HepG2 (cell line): ENCODE results near the gene IQSEC1. TPM values are rescaled to one million over a fixed set of nuclear protein-coding genes. Genes with fewer than 3 reads are reported as not detected.

ENCODE experiments used
- ATAC-seq: fragments of 200-7000 bp; cut with Tn5 transposase; 3 replicates; pipeline ENCODE4 v1.9.1; 2020; ENCODE audit warnings: mild to moderate bottlenecking, moderate library complexity
- BruUV-seq: library from RNA; stranded (reverse); fragments of 400-500 nt; replicated peaks from 2 replicates; lab custom pipeline; 2021; lab: Mats Ljungman, UMichigan
- CTCF ChIA-PET: fragments of 300-600 bp; formaldehyde crosslinking; extraction: SDS; loops from one replicate; lab custom pipeline; 2021; ENCODE audit warnings: low total read pairs, inconsistent platforms, low intra/inter-chr PET ratio; lab: Yijun Ruan, JAX
- POLR2A ChIA-PET: fragments of 350-600 bp; sonication (Branson Sonifier 250); formaldehyde crosslinking; loops from one replicate; lab custom pipeline; 2020; ENCODE audit warnings: antibody characterized with exemption, inconsistent platforms; lab: Yijun Ruan, JAX
- DNase-seq: peaks from one replicate; pipeline ENCODE4 v3.0.0-alpha.2; 2015; ENCODE audit warnings: low spot score
- FAIRE-seq: peaks from 3 replicates; lab custom pipeline; 2011; peaks lifted over from hg19 to GRCh38; lab: Jason Lieb, UNC
- H2AFZ ChIP-seq: one replicate; pipeline ENCODE4 v1.6.1; 2011; ENCODE audit warnings: low read length, inconsistent platforms
- H3K27ac ChIP-seq: fragments of 300-600 bp; 3 replicates; pipeline ENCODE4 v1.8.0; 2011; ENCODE audit warnings: mixed run types, mild to moderate bottlenecking, mixed read lengths, low read length, inconsistent platforms; ENCODE audit not compliant: insufficient read depth; ENCODE audit errors: extremely low read length
- H3K27me3 ChIP-seq, 2 experiments: fragments of 200-600 bp in 1 of 2; 2 replicates in 1 of 2; 3 replicates in 1 of 2; pipeline versions ENCODE4 v1.6.0 to v1.8.0; 2011; ENCODE audit warnings: low read length in 2 of 2, mild to moderate bottlenecking in 2 of 2, moderate library complexity in 2 of 2, inconsistent platforms in 1 of 2; ENCODE audit not compliant: insufficient read depth in 2 of 2, control insufficient read depth in 1 of 2
- H3K36me3 ChIP-seq, 2 experiments: fragments of 200-600 bp in 1 of 2; replicated peaks in 1 of 2; 2 replicates in 1 of 2; 3 replicates in 1 of 2; pipeline versions ENCODE4 v1.5.1 to v1.8.0; 2011; ENCODE audit warnings: low read length in 2 of 2, inconsistent platforms in 1 of 2; ENCODE audit not compliant: insufficient read depth in 2 of 2, control insufficient read depth in 1 of 2
- H3K4me1 ChIP-seq: 2 replicates; pipeline ENCODE4 v1.5.1; 2012; ENCODE audit warnings: low read length, inconsistent platforms; ENCODE audit not compliant: insufficient read depth
- H3K4me2 ChIP-seq: 2 replicates; pipeline ENCODE4 v1.6.0; 2011; ENCODE audit warnings: low read depth, low read length, inconsistent platforms
- H3K4me3 ChIP-seq, 3 experiments: fragments of 200-600 bp in 1 of 3; sonication (generic), shearing (Covaris generic) in 1 of 3; replicated peaks in 1 of 3; 2 replicates each; pipeline ENCODE4 v1.5.1; 2011 to 2016; ENCODE audit warnings: low read length in 3 of 3, inconsistent platforms in 2 of 3, low read depth in 2 of 3, mild to moderate bottlenecking in 2 of 3, control low read depth in 1 of 3, mixed read lengths in 1 of 3; ENCODE audit not compliant: insufficient read depth in 1 of 3
- H3K79me2 ChIP-seq: one replicate; pipeline ENCODE4 v1.6.1; 2011; ENCODE audit warnings: low read length, inconsistent platforms; ENCODE audit not compliant: insufficient read depth
- H3K9ac ChIP-seq: 2 replicates; pipeline ENCODE4 v1.6.0; 2011; ENCODE audit warnings: mild to moderate bottlenecking, low read depth, low read length, inconsistent platforms; ENCODE audit not compliant: insufficient read depth
- H3K9me3 ChIP-seq: 2 replicates; pipeline ENCODE4 v1.5.1; 2012; ENCODE audit warnings: mild to moderate bottlenecking, low read length
- H4K20me1 ChIP-seq: 2 replicates; pipeline ENCODE4 v1.6.0; 2011; ENCODE audit warnings: inconsistent platforms, mild to moderate bottlenecking, low read length, moderate library complexity; ENCODE audit not compliant: insufficient read depth
- AGO1 ChIP-seq: fragments of 200-400 bp; formaldehyde crosslinking; IDR thresholded peaks from 2 replicates; pipeline ENCODE4 v1.6.1; 2017; ENCODE audit warnings: mild to moderate bottlenecking, low read depth, low read length, moderate library complexity; ENCODE audit not compliant: poor library complexity, severe bottlenecking
- CREB3 ChIP-seq: sonication (generic); formaldehyde crosslinking; IDR thresholded peaks from 2 replicates; pipeline ENCODE4 v1.5.0; 2020; ENCODE audit warnings: missing genetic modification reagents
- HNF4A ChIP-seq: sonication (generic); formaldehyde crosslinking; IDR thresholded peaks from 2 replicates; pipeline ENCODE4 v1.4.0; 2020; ENCODE audit warnings: missing genetic modification reagents
- HNF4G ChIP-seq, 2 experiments: sonication (generic) in 1 of 2; formaldehyde crosslinking in 1 of 2; IDR thresholded peaks; 2 replicates each; pipeline versions ENCODE4 v1.4.0 to v1.6.1; 2011 to 2020; ENCODE audit warnings: borderline replicate concordance in 2 of 2, low read depth in 2 of 2, mild to moderate bottlenecking in 2 of 2, low read length in 1 of 2, missing genetic modification reagents in 1 of 2, moderate library complexity in 1 of 2
- PAXIP1 ChIP-seq: sonication (generic); formaldehyde crosslinking; conservative IDR thresholded peaks from 2 replicates; pipeline ENCODE4 v1.4.0; 2020; ENCODE audit warnings: mild to moderate bottlenecking, missing genetic modification reagents, moderate library complexity
- RARG ChIP-seq: sonication (generic); formaldehyde crosslinking; IDR thresholded peaks from 2 replicates; pipeline ENCODE4 v1.4.0; 2020; ENCODE audit warnings: low read depth, mild to moderate bottlenecking, missing genetic modification reagents
- ZFP36 ChIP-seq: fragments of 150-350 bp; IDR thresholded peaks from 2 replicates; pipeline ENCODE4 v1.6.1; 2018; ENCODE audit warnings: borderline replicate concordance, low read length, low read depth; ENCODE audit not compliant: partially characterized antibody
- ZFP36L1 ChIP-seq: sonication (generic); formaldehyde crosslinking; IDR thresholded peaks from 2 replicates; pipeline ENCODE4 v1.8.0; 2022; ENCODE audit warnings: mild to moderate bottlenecking, missing genetic modification reagents, moderate library complexity
- ZNF180 ChIP-seq: sonication (generic); formaldehyde crosslinking; IDR thresholded peaks from 2 replicates; pipeline ENCODE4 v1.4.0; 2020; ENCODE audit warnings: low read depth, missing genetic modification reagents, borderline replicate concordance
- ZNF570 ChIP-seq: sonication (generic); formaldehyde crosslinking; IDR thresholded peaks from 2 replicates; pipeline ENCODE4 v1.4.0; 2020; ENCODE audit warnings: mild to moderate bottlenecking, missing genetic modification reagents, borderline replicate concordance
- WGBS: methylation state at CpG from one replicate; pipeline ENCODE4 v1.1.6; 2017; ENCODE audit warnings: low lambda C conversion rate; 5-methylcytosine and 5-hydroxymethylcytosine counted together
- in situ Hi-C: cut with HindIII; loops from 2 replicates; pipeline ENCODE4 v1.10.0; 2017; ENCODE audit warnings: low pct_unique_long_range_greater_than_20kb; ENCODE audit not compliant: extremely low pct_ligation_motif_present
- intact Hi-C: fragments of 100-400 bp; cut with micrococcal nuclease; formaldehyde crosslinking; loops from one replicate; pipeline ENCODE4 v1.10.0; 2022; ENCODE audit not compliant: unreplicated experiment
- polyA plus RNA-seq, 8 experiments: library from polyadenylated mRNA; depleted of rRNA in 3 of 8; stranded (reverse) in 7 of 8; unstranded in 1 of 8; fragments of >200 nt; fragmentation: Illumina TruSeq in 4 of 8; extraction: Trizol in 4 of 8; gene quantifications; 2 replicates each; pipeline versions ENCODE4 v1.2.1 to v1.2.3, GENCODE V29; 2011 to 2016; ENCODE audit warnings: low read depth in 4 of 8, missing spikeins in 1 of 8, mixed read lengths in 1 of 8; ENCODE audit not compliant: insufficient read depth in 1 of 8
- total RNA-seq, 5 experiments: library from RNA; depleted of rRNA; stranded (reverse); fragments of >200 nt; fragmentation: Illumina TruSeq; extraction: Trizol; gene quantifications; 2 replicates each; pipeline ENCODE4 v1.2.3, GENCODE V29; 2016; ENCODE audit warnings: low read depth in 1 of 5

Gene IQSEC1
- total and polyA plus RNA-seq, 2 of the 13 experiments (the other 11 are each of a cell fraction or from before 2014, with no cell fraction given) = 17.4 to 20.2 TPM

DNA sequence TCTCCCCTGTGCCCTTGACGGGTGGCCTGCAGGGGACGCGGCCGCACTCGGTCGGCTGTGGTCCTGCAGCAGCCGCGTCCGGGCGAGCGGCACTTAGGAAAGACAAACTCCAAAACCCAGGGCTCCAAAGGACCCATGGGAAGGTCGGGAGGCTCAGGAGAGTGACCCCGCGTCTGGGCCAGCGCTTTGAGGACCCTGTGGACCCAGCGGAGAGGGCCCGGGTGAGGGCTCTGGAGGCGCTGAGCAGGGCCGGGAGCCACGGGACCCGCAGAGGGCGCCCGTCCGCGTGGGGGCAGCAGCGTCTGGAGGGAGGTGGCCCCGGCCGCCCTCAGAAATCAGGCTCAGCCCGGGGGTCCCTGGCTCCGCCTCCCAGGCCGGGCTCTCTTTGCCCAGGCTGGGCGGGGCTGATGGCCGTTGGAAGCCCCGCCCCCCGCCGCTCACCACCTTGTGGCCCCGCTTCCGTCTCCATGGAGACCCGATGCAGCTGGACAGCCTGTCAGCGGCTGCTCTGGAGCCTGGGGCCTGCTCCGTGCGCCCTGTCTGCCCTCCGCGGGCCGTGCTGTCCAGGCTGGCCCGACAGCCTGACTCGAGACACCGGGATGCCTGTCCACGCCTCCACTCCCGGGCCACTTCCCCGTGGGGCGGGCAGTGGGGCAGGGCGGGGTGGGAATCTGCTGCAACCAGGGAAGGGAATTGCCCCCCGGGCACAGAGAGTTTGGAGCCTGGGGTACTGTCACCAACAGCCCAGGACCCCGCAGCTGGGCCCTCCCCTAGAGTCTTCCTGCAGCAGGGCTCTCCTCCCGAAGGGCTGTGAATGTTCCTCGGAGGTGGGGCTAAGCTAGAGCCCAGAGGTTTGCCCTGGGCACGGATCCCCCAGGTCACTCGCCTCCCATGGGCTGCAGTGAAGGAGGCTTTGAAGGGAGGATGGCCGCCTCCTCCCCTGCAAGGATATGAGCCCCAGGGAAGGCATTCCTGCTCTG lies 197.1 kb downstream of the IQSEC1 start:
- ATAC-seq (peak; percentile 19), FAIRE-seq (no peak), DNase-seq (no peak)
- ChIA-PET POLR2A (no interaction called here), CTCF (no interaction called here)
- Histone ChIP-seq H3K27me3 (peaks cover 5 to 48% of the 10 kb centered on the region in 2 experiments), H3K4me1 (peaks cover 8% of the 10 kb centered on the region; the same call in 1 of the 2 replicates), H3K4me2 (no peak overlapping the region), H3K4me3 (no peak overlapping the region), H3K9me3 (no peaks in the 10 kb centered on the region), H3K36me3 (no peaks in the 10 kb centered on the region), H3K27ac (no peak overlapping the region), H3K79me2 (no peaks in the 10 kb centered on the region), H3K9ac (no peak overlapping the region), H2AFZ (no peak overlapping the region), H4K20me1 (0 out of 2 replicates have a peak, but pooled peaks cover 2% of the 10 kb centered on the region)
- 53% methylated on average over 3 of the region's 60 CpGs for WGBS
- TF ChIP-seq ZFP36 (no peak), ZNF180 (CRISPR knock-in tag) (no peak), AGO1 (no peak)
- BruUV-seq = no TSS peak
- intact Hi-C loops = no loop called here
- in situ Hi-C loops = no loop called here

GRCh38 chr3:12871404-12871983 lies 201.7 kb downstream of the IQSEC1 start:
- no peak overlapping the region for H3K27ac ChIP-seq
- H3K36me3 ChIP-seq = no peaks in the 10 kb centered on the region
- FAIRE-seq (no peak), ATAC-seq (peak; percentile 25), DNase-seq (no peak)
- peaks cover 5 to 51% of the 10 kb centered on the region in 2 experiments for H3K27me3 ChIP-seq
- no peak overlapping the region for H2AFZ ChIP-seq
- H3K4me3 ChIP-seq = no peak overlapping the region
- CTCF ChIA-PET = no interaction called here
- no TSS peak for BruUV-seq
- TF ChIP-seq ZFP36L1 (no peak), PAXIP1 (CRISPR knock-in tag) (peak; percentile 54), HNF4G (IDR thresholded peaks at IDR 0.05; ENCODE audit: borderline replicate concordance, low read depth, low read length) (peak; percentile 29; the same call in 1 of the 2 replicates), HNF4G (CRISPR knock-in tag; IDR thresholded peaks at IDR 0.05; ENCODE audit: borderline replicate concordance, low read depth) (no peak), CREB3 (CRISPR knock-in tag) (no peak), RARG (CRISPR knock-in tag) (no peak), ZNF570 (CRISPR knock-in tag) (no peak), HNF4A (CRISPR knock-in tag) (peak; percentile 32; the same call in 1 of the 2 replicates)
- intact Hi-C loops = no loop called here
- WGBS = 24% methylated on average over 11 of the region's 12 CpGs
- H3K4me1 ChIP-seq = peaks cover 8% of the 10 kb centered on the region
- H3K79me2 ChIP-seq = no peaks in the 10 kb centered on the region
- H3K9ac ChIP-seq = no peak overlapping the region
- in situ Hi-C loops = no loop called here
- POLR2A ChIA-PET = no interaction called here
- no peaks in the 10 kb centered on the region for H3K9me3 ChIP-seq
- 0 out of 2 replicates have a peak, but pooled peaks cover 2% of the 10 kb centered on the region for H4K20me1 ChIP-seq
- H3K4me2 ChIP-seq = no peak overlapping the region
